Muscle layer of colon (tissue), 2 donors: ENCODE measurements around the gene INSC.

Source experiments
- H3K27ac ChIP-seq: one replicate; pipeline ENCODE4 v1.7.0; 2013; ENCODE audit warnings: low read depth, mild to moderate bottlenecking, low read length, moderate library complexity
- H3K27me3 ChIP-seq, 2 donors: one replicate each; pipeline ENCODE4 v1.7.0; 2013; ENCODE audit warnings: low read length in 2 of 2, mild to moderate bottlenecking in 2 of 2; ENCODE audit not compliant: insufficient read depth in 2 of 2, control insufficient read depth in 1 of 2
- H3K36me3 ChIP-seq: one replicate; pipeline ENCODE4 v1.7.0; 2013; ENCODE audit warnings: mild to moderate bottlenecking, low read length; ENCODE audit not compliant: insufficient read depth
- H3K4me1 ChIP-seq: one replicate; pipeline ENCODE4 v1.7.0; 2013; ENCODE audit warnings: mild to moderate bottlenecking, low read length; ENCODE audit not compliant: insufficient read depth
- H3K4me3 ChIP-seq, 2 donors: one replicate each; pipeline ENCODE4 v1.7.0; 2013; ENCODE audit warnings: low read length in 2 of 2, low read depth in 1 of 2, mild to moderate bottlenecking in 1 of 2, moderate library complexity in 1 of 2
- H3K9ac ChIP-seq: one replicate; pipeline ENCODE4 v1.7.0; 2013; ENCODE audit warnings: low read length
- H3K9me3 ChIP-seq: one replicate; pipeline ENCODE4 v1.7.0; 2013; ENCODE audit warnings: mild to moderate bottlenecking, low read length
- donor health status: abdominal sarcoma.
- donor health status: Adenocarcinoma of cecum.

Gene INSC

DNA sequence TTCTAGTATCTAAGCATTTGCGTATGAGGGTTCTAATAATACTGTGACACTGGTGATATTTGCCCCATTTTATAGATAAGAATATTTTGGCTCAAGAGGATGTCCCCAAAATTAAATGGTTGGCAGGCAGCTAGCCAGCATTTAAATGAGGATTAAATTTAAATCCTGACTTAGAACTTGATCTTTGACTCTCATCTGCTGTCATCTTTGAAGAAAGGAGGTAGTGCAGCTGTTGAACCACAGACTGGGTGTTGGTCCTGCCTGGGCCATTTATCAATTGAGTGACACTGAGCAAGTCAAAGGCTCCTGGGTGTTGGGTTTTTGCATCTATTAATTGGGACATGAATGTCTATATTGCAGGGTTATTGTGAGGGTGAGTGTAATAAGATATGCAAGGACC, 112.3 kb downstream of the INSC start:
- Histone ChIP-seq H3K9ac (no peak overlapping the region), H3K4me3 (no peak overlapping the region), H3K9me3 (no peaks in the 10 kb centered on the region), H3K27me3 (no peaks in the 10 kb centered on the region), H3K27ac (no peak overlapping the region), H3K36me3 (no peaks in the 10 kb centered on the region), H3K4me1 (no peaks in the 10 kb centered on the region)

DNA sequence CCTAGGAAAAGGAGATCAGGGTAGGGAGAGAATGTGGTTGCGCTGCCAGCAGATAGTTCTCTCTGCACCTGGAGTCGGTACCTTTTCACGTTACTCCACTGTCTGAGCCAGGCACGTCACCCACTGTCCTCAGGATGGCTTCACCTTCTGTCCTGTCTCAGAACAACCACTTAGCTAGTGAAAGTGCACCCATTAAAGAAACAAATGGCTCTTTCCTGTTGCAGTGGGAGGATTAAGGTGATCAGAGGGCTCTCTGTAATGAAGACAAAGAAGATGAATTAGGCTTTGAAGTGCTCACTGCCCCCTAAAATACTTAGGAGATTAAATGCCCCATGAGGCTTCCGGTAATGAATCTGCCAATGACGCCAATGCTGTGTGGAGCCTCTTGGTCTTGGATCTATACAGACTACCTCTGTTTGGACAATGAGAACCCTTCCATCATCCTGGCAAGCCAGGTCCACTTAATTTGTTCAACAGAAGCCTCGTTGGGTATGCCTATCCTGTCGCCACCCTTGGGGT, 113.7 kb downstream of the INSC start:
- H3K27me3 ChIP-seq: no peaks in the 10 kb centered on the region
- H3K9me3 ChIP-seq: no peaks in the 10 kb centered on the region
- H3K36me3 ChIP-seq: no peaks in the 10 kb centered on the region
- H3K9ac ChIP-seq: no peak overlapping the region
- H3K4me3 ChIP-seq: no peak overlapping the region
- no peak overlapping the region for H3K27ac ChIP-seq
- no peaks in the 10 kb centered on the region for H3K4me1 ChIP-seq

DNA sequence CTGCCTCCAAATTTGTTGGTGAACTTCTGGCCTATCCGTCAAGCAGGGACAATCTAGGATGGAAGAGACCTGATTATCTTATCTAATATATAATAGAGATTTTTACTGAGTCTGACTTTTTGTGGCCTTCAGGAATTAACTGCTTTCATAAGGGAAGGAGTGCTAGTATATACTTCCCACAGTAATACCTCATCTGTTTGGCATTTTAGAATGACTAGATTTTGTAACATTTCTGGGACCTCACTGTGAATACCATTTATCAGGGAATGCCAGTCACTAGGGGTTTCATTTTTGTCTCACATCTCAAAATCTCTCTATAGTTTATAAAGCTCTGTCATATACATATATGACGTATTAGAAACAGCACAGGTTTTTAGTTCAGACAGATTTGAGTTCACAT, 114.3 kb downstream of the INSC start:
- Histone ChIP-seq H3K27me3 (no peaks in the 10 kb centered on the region), H3K4me1 (no peaks in the 10 kb centered on the region), H3K27ac (no peak overlapping the region), H3K9me3 (no peaks in the 10 kb centered on the region), H3K36me3 (no peaks in the 10 kb centered on the region), H3K4me3 (no peak overlapping the region), H3K9ac (no peak overlapping the region)

DNA sequence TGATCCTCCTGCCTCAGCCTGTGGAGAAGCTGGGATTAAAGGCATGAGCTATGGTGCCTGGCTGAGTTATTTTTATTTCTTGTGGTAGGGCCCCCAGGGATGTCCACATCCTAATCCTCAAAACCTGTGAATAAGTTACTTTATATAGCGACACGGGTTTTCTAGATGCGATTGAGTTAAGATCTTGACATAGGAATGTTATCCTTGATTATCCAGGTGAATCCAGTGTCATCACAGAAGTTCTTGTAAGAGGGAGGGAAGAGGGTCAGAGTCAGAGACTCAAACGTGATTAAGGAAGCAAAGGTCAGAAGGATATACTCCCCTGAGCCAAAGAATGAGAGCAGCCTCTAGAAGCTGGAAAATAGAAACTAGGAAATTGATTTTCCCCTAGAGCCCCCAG, 117.8 kb downstream of the INSC start:
- no peak overlapping the region for H3K9ac ChIP-seq
- no peak overlapping the region for H3K27ac ChIP-seq
- no peaks in the 10 kb centered on the region for H3K4me1 ChIP-seq
- no peak overlapping the region for H3K4me3 ChIP-seq
- H3K9me3 ChIP-seq: no peaks in the 10 kb centered on the region
- no peaks in the 10 kb centered on the region for H3K27me3 ChIP-seq
- no peaks in the 10 kb centered on the region for H3K36me3 ChIP-seq

- H3K4me1 ChIP-seq: no peaks in the 10 kb centered on the region
- H3K27ac ChIP-seq: no peak overlapping the region
- H3K9me3 ChIP-seq: no peaks in the 10 kb centered on the region
- no peaks in the 10 kb centered on the region for H3K27me3 ChIP-seq
- H3K9ac ChIP-seq: no peak overlapping the region
- H3K36me3 ChIP-seq: no peaks in the 10 kb centered on the region
- no peak overlapping the region for H3K4me3 ChIP-seq
Observed at GRCh38 chr11:15233371-15234165, 118.8 kb downstream of the INSC start.

GRCh38 chr11:15234796-15235195, 120.1 kb downstream of the INSC start:
- no peak overlapping the region for H3K9ac ChIP-seq
- no peaks in the 10 kb centered on the region for H3K9me3 ChIP-seq
- no peaks in the 10 kb centered on the region for H3K36me3 ChIP-seq
- no peaks in the 10 kb centered on the region for H3K27me3 ChIP-seq
- no peaks in the 10 kb centered on the region for H3K4me1 ChIP-seq
- no peak overlapping the region for H3K27ac ChIP-seq
- H3K4me3 ChIP-seq: no peak overlapping the region

DNA sequence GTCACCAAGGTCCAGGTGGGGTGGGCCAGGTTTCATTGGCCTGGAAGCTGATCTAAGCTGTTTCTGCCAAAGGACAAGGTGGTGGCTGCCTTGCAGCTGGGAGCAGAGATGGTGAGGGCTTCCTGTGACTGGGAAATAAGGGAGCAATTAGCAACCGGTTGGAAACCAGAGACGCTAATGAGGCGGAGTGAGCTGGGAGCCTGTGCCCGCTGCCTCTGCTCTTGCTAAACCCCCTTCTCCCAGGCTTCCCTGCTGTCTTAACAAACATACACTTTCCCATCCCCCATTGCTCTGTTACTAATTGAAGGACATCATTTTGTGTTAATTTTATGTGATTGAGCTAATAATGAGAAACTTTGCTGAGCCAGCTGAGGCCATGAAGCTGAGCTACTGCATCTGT, 121.8 kb downstream of the INSC start:
- no peaks in the 10 kb centered on the region for H3K36me3 ChIP-seq
- H3K9me3 ChIP-seq: no peaks in the 10 kb centered on the region
- no peaks in the 10 kb centered on the region for H3K4me1 ChIP-seq
- H3K27ac ChIP-seq: no peak overlapping the region
- no peaks in the 10 kb centered on the region for H3K27me3 ChIP-seq
- H3K4me3 ChIP-seq: no peak overlapping the region
- H3K9ac ChIP-seq: no peak overlapping the region

DNA sequence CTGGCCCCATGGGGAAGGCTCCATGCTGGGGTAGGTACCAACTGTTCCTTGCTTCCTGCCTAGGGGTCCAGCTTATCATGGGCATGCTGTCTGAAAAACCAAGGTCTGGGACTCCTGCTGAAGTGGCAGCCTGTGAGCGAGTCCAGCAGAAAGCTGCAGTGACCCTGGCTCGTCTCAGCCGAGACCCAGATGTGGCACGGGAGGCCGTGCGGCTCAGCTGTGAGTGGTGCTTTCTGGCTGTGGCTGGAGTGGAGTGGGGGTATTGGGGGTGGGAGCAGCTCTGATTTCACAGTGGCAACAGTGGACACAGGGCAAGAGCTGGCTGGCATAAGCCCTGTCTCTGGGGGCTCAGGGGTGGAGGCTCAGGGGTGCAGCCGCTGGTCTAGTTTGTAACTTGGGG, 124.1 kb downstream of the INSC start:
- Histone ChIP-seq H3K4me1 (no peaks in the 10 kb centered on the region), H3K27me3 (no peaks in the 10 kb centered on the region), H3K36me3 (no peaks in the 10 kb centered on the region), H3K4me3 (no peak overlapping the region), H3K27ac (no peak overlapping the region), H3K9ac (no peak overlapping the region), H3K9me3 (no peaks in the 10 kb centered on the region)

DNA sequence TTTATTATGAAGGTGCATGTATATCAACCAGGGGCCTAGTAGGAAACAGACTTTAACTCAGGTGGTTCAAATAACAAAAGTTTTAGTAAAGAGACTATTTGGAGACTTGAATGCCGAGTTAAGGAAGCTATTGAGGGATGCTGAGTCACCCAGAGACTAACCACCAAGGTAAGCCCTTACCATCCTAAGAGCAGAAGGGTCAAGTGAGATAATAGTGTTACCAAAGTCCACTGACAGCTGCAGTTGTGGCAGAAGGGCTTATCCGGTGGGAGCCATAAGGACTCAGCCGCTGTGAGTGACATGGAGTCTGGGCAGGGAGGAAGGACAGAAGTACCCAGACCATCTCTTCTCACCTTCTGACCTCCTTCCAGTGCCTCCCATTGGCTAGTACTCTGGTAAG, 134.0 kb downstream of the INSC start:
- no peaks in the 10 kb centered on the region for H3K9me3 ChIP-seq
- H3K4me1 ChIP-seq: no peaks in the 10 kb centered on the region
- H3K27ac ChIP-seq: no peak overlapping the region
- no peak overlapping the region for H3K9ac ChIP-seq
- H3K4me3 ChIP-seq: no peak overlapping the region
- no peaks in the 10 kb centered on the region for H3K27me3 ChIP-seq
- no peaks in the 10 kb centered on the region for H3K36me3 ChIP-seq

DNA sequence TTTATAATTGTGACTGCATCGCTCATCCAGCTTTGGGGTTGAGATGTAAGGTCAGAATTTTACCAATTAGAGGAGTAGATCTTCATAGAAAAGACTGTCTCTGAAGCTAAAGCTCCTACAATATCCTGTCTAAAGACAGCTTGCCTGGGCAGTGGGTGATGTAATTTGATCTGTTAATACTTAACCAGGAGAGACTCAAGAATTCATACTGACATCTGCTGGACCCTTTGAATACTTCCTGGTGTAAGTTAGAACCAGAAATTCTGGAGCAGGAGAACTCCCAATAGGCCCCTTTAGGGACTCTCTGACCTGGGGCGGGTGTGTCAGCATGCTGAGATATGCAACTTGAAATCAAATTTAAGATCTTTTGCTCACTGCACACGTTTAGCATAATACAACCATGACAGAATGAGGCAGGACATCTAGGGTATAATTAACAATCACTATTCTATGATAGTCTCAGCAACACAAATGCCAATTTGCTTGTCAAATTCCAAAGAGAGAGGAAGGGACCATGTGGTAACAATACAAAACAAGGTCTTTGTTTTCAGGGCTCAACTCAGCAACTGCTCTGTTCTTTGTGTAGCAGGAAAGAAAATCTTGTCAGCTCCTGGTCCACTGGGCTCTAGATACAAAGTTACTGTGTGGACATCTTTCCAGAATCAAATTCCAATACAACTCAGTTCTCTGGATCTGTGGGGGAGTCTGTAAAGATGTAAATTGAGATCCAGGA, 143.9 kb downstream of the INSC start:
- H3K27ac ChIP-seq: no peak overlapping the region
- no peaks in the 10 kb centered on the region for H3K36me3 ChIP-seq
- H3K9ac ChIP-seq: no peak overlapping the region
- H3K4me3 ChIP-seq: no peak overlapping the region
- H3K4me1 ChIP-seq: no peaks in the 10 kb centered on the region
- H3K27me3 ChIP-seq: no peaks in the 10 kb centered on the region
- H3K9me3 ChIP-seq: no peaks in the 10 kb centered on the region

GRCh38 chr11:15266999-15267398, 152.3 kb downstream of the INSC start:
- Histone ChIP-seq H3K27me3 (no peaks in the 10 kb centered on the region), H3K36me3 (no peaks in the 10 kb centered on the region), H3K9ac (no peak overlapping the region), H3K27ac (no peak overlapping the region), H3K4me1 (no peaks in the 10 kb centered on the region), H3K9me3 (no peaks in the 10 kb centered on the region), H3K4me3 (no peak overlapping the region)
